ENCODE measurements around the gene GPR146.

DNA sequence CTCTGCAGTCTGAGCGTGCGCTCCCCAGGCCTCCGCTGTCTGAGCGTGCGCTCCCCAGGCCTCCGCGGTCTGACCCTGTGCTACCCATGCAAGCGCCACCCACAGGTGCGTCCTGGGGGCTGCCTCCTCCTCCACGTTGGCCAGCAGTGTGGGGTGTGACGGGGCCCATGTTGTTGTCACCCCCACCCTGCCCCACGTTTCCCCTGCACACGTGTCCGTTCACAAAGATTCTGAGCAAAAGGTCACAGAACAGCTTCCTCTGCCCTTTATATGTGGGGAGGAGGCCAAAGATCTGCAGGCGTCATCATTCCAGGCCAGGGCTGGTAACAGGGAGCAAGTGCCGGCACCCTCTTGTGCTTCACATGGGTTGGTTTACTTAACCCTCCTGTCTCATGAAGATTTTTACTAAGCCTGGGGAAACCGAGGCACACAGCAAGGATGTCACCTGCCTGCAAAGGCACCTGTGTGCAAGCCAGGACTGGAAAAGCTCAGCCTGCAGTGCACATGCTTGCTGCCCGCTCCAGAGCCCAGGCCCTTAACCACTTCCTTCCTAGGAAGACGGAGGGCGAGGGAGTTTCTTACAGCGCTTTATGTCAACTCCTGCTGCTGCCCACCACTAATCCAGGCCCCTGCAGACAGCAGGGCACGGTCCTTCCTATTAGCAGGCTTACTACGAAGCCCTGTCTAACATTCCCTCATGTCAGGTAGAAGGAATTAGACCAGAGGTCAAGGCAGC, 4.8 kb downstream of the GPR146 start:
- TF ChIP-seq, protein P1, sequence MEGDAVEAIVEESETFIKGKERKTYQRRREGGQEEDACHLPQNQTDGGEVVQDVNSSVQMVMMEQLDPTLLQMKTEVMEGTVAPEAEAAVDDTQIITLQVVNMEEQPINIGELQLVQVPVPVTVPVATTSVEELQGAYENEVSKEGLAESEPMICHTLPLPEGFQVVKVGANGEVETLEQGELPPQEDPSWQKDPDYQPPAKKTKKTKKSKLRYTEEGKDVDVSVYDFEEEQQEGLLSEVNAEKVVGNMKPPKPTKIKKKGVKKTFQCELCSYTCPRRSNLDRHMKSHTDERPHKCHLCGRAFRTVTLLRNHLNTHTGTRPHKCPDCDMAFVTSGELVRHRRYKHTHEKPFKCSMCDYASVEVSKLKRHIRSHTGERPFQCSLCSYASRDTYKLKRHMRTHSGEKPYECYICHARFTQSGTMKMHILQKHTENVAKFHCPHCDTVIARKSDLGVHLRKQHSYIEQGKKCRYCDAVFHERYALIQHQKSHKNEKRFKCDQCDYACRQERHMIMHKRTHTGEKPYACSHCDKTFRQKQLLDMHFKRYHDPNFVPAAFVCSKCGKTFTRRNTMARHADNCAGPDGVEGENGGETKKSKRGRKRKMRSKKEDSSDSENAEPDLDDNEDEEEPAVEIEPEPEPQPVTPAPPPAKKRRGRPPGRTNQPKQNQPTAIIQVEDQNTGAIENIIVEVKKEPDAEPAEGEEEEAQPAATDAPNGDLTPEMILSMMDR (IDR thresholded peaks at IDR 0.05), result no peak
- TF ChIP-seq POLR2A (IDR thresholded peaks at IDR 0.05), result no peak
